ENCODE measurements around the gene G6PC2. TPM values are rescaled to one million over a fixed set of nuclear protein-coding genes. Genes with fewer than 3 reads are reported as not detected.

G6PC2 gene
- total and polyA plus RNA-seq, 4 donors = not detected

GRCh38 chr2:168853471-168853870, 47.6 kb upstream of the G6PC2 start:
- Histone ChIP-seq H3K27ac (ENCODE audit: low read depth in 1 of 2, low read length in 2 of 2) (no peak overlapping the region), H3K4me1 (ENCODE audit: control insufficient read depth in 4 of 4, insufficient read depth in 4 of 4, low read length in 3 of 4) (peaks cover 0 to 3% (median under 1%) of the 10 kb centered on the region in 4 donors), H3K9ac (ENCODE audit: low read depth in 1 of 2, low read length in 2 of 2) (no peak overlapping the region), H3K9me3 (ENCODE audit: control insufficient read depth in 4 of 4, low read length in 3 of 4) (no peaks in the 10 kb centered on the region), H3K4me3 (ENCODE audit: low read depth in 1 of 3, low read length in 3 of 3) (no peak overlapping the region), H3K27me3 (ENCODE audit: control insufficient read depth in 4 of 4, insufficient read depth in 4 of 4, low read length in 3 of 4) (no peaks in the 10 kb centered on the region), H3K36me3 (ENCODE audit: control insufficient read depth in 4 of 4, insufficient read depth in 3 of 4, low read depth in 1 of 4, low read length in 3 of 4) (no peaks in the 10 kb centered on the region)
- no peak for DNase-seq (ENCODE audit: low spot score)
- TF ChIP-seq YY1 (IDR thresholded peaks at IDR 0.05) (no peak), NR2F2 (IDR thresholded peaks at IDR 0.05) (no peak), TAF1 (conservative IDR thresholded peaks at IDR 0.05) (no peak), GABPA (IDR thresholded peaks at IDR 0.05 in 1 of 2, conservative IDR thresholded peaks at IDR 0.05 in 1 of 2) (no peak), EGR1 (IDR thresholded peaks at IDR 0.05; ENCODE audit: low read depth in 2 of 2) (no peak), FOXA2 (IDR thresholded peaks at IDR 0.05) (no peak), HNF4G (IDR thresholded peaks at IDR 0.05) (no peak), RXRA (IDR thresholded peaks at IDR 0.05) (no peak), FOXA1 (IDR thresholded peaks at IDR 0.05) (no peak), RAD21 (IDR thresholded peaks at IDR 0.05) (no peak), JUND (IDR thresholded peaks at IDR 0.05) (no peak), SP1 (IDR thresholded peaks at IDR 0.05) (no peak), HNF4A (conservative IDR thresholded peaks at IDR 0.05) (no peak), MAX (IDR thresholded peaks at IDR 0.05) (no peak), ATF3 (IDR thresholded peaks at IDR 0.05) (no peak), ZBTB33 (IDR thresholded peaks at IDR 0.05) (no peak)
- 99% methylated on average over 1 of the region's 1 CpG for WGBS

- H3K27me3 ChIP-seq (ENCODE audit: control insufficient read depth in 4 of 4, insufficient read depth in 4 of 4, low read length in 3 of 4) = no peaks in the 10 kb centered on the region
Observed at GRCh38 chr2:168854651-168855050, 46.4 kb upstream of the G6PC2 start.

More at GRCh38 chr2:168854651-168855050, 46.4 kb upstream of the G6PC2 start:
- WGBS = 96% methylated on average over 5 of the region's 5 CpGs
- Histone ChIP-seq H3K36me3 (ENCODE audit: control insufficient read depth in 4 of 4, insufficient read depth in 3 of 4, low read depth in 1 of 4, low read length in 3 of 4) (no peaks in the 10 kb centered on the region), H3K4me3 (ENCODE audit: low read depth in 1 of 3, low read length in 3 of 3) (no peak overlapping the region), H3K9ac (ENCODE audit: low read depth in 1 of 2, low read length in 2 of 2) (no peak overlapping the region), H3K27ac (ENCODE audit: low read depth in 1 of 2, low read length in 2 of 2) (no peak overlapping the region), H3K9me3 (ENCODE audit: control insufficient read depth in 4 of 4, low read length in 3 of 4) (no peaks in the 10 kb centered on the region), H3K4me1 (ENCODE audit: control insufficient read depth in 4 of 4, insufficient read depth in 4 of 4, low read length in 3 of 4) (peaks cover 0 to 2% (median under 1%) of the 10 kb centered on the region in 4 donors)
- no peak for TF ChIP-seq TAF1 (conservative IDR thresholded peaks at IDR 0.05)
- TF ChIP-seq JUND (IDR thresholded peaks at IDR 0.05) = no peak
- no peak for TF ChIP-seq SP1 (IDR thresholded peaks at IDR 0.05)
- no peak for TF ChIP-seq MAX (IDR thresholded peaks at IDR 0.05)
- TF ChIP-seq FOXA1 (IDR thresholded peaks at IDR 0.05) = no peak
- TF ChIP-seq REST (IDR thresholded peaks at IDR 0.05) = no peak
- TF ChIP-seq RXRA (IDR thresholded peaks at IDR 0.05) = no peak
- DNase-seq (ENCODE audit: low spot score) = no peak

Data from liver (tissue), 9 donors.